ENCODE results near the gene TMEM225B.
"Not testable (repeated sequence)": the region's sequence is repeated elsewhere in the genome, so short reads cannot be mapped to it uniquely, and the experiment has no call there.

TMEM225B gene

DNA sequence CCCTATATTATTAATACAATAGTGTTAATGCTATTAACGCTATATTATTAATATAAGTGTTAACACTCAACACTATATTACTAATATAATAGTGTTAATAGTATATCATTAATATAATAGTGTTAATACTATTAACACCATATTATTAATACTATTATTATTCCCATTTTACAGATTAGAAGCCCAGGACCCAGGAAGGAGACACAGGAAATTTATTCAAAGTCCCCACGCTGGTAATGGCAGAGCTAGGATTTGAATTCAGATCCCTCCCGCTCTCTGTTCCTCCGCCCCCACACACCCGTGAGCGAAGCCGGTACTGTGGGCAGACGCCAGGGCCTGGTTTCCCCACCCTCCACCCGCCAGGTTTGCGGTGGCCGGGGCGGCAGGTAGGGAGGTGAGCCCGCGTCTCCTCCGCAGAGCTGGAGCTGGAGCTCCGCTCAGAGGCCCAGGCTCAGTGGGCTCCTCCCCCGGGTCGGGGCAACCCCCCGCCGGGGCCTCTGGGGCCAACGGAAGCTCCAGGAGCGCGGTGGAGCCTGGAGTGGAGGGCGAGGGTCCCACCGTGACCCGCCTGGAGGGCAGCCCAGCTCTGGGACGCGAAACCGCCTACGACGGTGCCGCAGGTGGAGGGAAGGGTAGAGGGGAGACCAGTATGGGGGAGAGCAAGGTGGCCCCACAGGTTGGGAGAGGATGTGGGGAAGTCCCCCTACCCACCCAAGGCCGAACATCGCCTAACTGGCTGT lies at the start of gene TMEM225B:
TMEM225B (plus strand) TSS at position 506 of the 740 bp plus-strand sequence. CDS start 6,122 bp downstream, outside the sequence.
- DNase-seq: no peak

DNA sequence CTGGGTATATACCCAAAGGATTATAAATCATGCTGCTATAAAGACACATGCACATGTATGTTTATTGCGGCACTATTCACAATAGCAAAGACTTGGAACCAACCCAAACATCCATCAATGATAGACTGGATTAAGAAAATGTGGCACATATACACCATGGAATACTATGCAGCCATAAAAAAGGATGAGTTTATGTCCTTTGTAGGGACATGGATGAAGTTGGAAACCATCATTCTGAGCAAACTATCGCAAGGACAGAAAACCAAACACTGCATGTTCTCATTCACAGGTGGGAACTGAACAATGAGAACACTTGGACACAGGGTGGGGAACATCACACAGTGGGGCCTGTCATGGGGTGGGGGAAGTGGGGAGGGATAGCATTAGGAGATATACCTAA lies 48.5 kb upstream of the TMEM225B start:
- DNase-seq: not testable (repeated sequence)

DNA sequence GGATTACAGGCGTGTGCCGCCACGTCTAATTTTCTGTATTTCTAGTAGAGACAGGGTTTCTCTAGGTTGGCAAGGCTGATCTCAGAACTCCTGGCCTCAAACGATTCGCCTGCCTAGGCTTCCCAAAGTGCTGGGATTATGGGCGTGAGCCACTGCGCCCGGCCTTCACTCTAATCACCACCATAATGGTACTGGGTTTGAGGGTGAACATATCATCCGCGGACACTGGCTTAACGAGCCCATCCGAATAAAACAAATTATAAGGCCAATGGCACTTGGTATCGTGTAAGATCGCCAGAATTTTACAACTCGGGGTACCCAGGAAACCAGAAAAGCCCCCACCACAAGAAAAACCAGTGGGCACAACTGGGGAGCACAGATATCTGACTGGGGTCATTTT lies 46.7 kb upstream of the TMEM225B start:
- DNase-seq: no peak

GRCh38 chr7:99551767-99552463 lies 46.2 kb upstream of the TMEM225B start, which contains the start of gene FAM200A:
FAM200A (minus strand) TSS chr7:99552114; CDS start chr7:99548407, 3,707 bp downstream.
- DNase-seq: peak; percentile 85

DNA sequence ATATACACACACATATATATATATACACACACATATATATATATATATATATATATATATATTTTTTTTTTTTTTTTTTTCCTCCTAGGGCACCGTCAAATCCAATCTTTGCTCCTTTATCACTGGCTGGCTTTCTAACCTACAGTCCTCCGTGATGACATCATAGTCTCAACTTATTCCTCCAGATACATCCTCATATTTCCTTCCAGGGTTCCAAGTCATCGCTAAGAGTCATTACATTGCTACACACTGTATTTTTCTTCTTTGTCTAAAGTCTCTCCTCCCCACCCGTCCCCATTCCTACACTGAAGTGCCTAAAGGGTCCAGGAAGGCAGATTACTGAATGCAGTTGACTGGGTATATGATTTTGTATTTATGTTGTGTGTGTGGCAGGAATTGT lies 45.0 kb upstream of the TMEM225B start:
- DNase-seq: no peak

DNA sequence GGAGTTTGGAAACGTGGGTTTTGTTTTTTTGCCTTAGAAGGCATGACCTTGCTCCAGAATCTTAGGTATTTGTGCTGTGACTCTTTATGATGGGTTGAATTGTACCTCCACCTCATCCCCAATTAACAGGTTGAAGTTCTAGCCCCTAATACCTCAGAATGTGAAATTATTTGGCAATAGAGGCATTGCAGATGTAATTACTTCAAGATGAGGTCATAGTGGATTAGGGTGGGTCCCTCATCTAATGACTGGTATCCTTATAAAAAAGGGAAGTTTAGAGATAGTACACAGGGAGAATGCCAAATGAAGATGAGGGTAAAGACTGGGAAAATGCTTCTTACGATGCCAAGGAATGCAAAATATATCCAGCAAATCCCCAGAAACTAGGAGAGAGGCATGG lies 43.1 kb upstream of the TMEM225B start:
- DNase-seq: no peak

GRCh38 chr7:99557196-99557607 lies 40.9 kb upstream of the TMEM225B start:
- DNase-seq: no peak

GRCh38 chr7:99557940-99558305 lies 40.1 kb upstream of the TMEM225B start:
- no peak for DNase-seq

- peak; percentile 89 for DNase-seq
Observed at GRCh38 chr7:99558306-99559174, 39.5 kb upstream of the TMEM225B start, which contains the start of gene ZNF655. ZNF655 (plus strand) TSS chr7:99558642; CDS start chr7:99560560, 1,918 bp downstream.

GRCh38 chr7:99559175-99559915 lies 38.7 kb upstream of the TMEM225B start:
- DNase-seq: no peak

DNA sequence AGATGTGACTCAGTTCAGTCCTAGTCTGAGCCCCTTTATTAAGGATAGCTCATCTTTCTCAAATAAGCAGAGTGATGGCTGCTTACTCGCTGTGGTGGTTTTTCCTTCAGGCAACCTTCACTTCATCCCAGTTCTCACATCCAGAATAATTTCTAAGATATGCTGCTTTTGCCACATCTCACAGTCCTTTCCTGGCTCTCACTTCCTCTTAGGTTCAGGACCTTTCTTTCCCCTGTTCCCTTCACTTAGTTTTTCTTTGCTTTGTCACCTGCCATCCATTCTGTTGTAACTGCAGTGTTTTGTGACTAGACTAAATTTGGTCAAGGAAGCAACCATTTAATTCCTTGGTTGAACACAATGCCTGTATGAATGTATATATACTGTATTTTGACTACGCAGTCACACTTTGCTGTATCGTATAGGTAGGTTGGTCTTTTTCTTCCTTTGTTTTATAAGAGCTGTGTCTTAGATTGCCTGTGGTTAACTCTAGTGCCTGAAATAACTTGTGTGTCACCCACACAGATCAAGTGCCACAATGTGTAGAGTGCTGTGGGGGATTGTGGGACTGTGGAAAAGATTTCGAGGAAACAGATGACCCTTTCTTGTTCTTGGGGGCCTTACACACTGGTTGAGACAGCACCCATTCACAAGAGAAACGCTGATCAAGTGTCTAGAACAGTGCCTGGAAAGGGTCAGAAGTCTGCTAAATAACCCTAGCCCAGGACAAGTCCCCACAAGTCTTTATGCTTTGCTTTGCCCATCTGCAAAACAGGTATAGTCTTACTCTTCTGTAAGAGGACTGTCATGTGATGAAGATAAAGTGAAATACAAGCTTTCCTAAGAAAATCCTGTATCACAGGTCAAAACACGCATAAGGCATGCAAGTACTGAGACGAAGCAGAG lies 37.0 kb upstream of the TMEM225B start:
- no peak for DNase-seq

DNA sequence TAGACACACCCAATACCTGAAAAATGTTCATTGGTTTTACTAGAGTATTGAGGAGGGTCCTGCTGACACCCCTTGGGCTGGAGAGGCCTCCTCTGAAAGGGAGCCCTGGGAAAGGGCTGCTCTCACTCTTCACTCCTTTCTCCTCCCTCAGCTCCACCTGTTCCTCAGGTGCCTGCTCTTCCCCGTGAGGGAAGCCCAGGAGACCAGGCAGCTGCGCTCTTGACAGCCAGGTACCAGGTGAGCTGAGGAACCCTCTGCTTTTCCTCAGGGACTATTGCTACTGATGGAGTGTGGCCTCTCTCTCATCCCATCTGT lies 36.4 kb upstream of the TMEM225B start:
- DNase-seq: no peak

GRCh38 chr7:99562114-99562784 lies 35.8 kb upstream of the TMEM225B start:
- DNase-seq: no peak

- DNase-seq: no peak
Observed at GRCh38 chr7:99562832-99563231, 35.2 kb upstream of the TMEM225B start.

- DNase-seq: no peak
Observed at GRCh38 chr7:99563650-99564049, 34.4 kb upstream of the TMEM225B start.

DNA sequence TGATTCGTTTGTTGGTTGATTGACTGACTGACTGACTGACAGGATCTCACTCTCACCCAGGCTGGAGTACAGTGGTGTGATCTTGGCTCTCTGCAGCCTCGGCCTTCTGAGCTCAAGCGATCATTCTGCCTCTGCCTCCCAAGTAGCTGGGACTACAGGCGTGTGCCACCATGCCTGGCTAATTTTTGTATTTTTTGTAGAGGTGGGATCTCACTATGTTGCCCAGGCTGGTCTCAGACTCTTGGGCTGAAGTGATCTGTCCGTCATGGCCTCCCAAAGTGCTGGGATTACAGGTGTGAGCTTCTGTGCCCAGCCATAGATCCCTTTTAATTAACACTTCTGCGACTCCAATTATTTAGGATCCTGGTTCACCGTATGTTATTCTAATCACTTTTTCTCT lies 29.3 kb upstream of the TMEM225B start:
- DNase-seq: not testable (repeated sequence)

- DNase-seq: no peak
Observed at GRCh38 chr7:99571768-99572167, 26.3 kb upstream of the TMEM225B start.

DNA sequence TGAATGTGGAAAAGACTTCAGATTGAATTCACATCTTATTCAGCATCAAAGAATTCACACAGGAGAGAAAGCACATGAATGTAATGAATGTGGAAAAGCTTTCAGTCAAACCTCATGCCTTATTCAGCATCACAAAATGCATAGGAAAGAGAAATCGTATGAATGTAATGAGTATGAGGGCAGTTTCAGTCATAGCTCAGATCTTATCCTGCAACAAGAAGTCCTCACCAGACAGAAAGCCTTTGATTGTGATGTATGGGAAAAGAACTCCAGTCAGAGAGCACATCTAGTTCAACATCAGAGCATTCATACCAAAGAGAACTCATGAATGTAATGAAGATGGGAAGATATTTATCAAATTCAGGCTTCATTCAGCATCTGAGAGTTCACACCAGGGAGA lies 24.8 kb upstream of the TMEM225B start:
- no peak for DNase-seq

GRCh38 chr7:99576251-99576650 lies 21.8 kb upstream of the TMEM225B start:
- DNase-seq: no peak

DNA sequence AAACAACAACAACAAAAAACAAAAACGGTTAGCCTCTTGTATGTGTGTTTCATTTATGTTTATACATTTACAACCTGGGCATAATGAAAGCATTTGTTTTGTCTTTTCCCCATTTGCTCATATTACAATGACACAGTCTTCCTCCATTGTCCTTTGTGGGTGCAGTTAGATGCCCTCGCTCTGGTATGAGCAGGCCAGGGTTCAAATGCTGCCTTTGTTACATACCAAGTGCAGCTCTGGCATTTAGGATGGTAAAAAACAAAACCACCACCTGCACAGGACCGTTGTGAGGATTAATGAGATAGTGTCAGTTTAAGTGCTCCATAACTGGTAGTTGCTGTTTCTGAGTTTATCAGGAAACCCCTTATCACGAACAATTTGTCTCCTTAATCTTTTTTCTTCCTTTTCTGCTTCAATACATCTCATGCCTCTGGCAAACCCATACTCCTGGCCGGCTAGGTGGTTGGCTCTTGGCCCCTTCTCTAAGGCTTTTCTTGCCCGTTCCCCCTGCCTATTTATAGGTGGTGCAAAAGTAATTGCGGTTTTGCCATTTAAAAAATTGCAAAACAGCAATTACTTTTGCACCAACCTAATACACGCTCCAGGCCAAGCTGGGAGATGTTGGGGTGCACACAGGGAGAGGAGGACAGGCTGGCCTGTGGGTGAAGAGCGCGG lies 18.6 kb upstream of the TMEM225B start:
- DNase-seq: no peak
